SK-N-SH (cell line): ENCODE data around the gene YPEL1.
"Not testable (repeated sequence)": the region's sequence is repeated elsewhere in the genome, so short reads cannot be mapped to it uniquely, and the experiment has no call there.

Experiments
- CTCF ChIP-seq: fragments of 200-600 bp; sonication (generic); IDR thresholded peaks from 2 replicates; pipeline ENCODE4 v1.6.1; 2017; ENCODE audit warnings: antibody characterized with exemption, mild to moderate bottlenecking, moderate library complexity
- EZH2phosphoT487 ChIP-seq: fragments of 200-600 bp; sonication (generic); IDR thresholded peaks from 2 replicates; pipeline ENCODE4 v1.6.1; 2017; ENCODE audit warnings: low read depth, mixed run types, mild to moderate bottlenecking, antibody characterized with exemption, moderate library complexity, borderline replicate concordance
- FOXM1 ChIP-seq: IDR thresholded peaks from 2 replicates; pipeline ENCODE4 v1.4.0; 2012; ENCODE audit warnings: low read depth, mild to moderate bottlenecking
- NFIC ChIP-seq: IDR thresholded peaks from 2 replicates; pipeline ENCODE4 v1.4.0; 2012; ENCODE audit warnings: borderline replicate concordance
- RAD21 ChIP-seq: IDR thresholded peaks from 2 replicates; pipeline ENCODE4 v1.6.1; 2012; ENCODE audit warnings: mild to moderate bottlenecking, low read length
- RCOR1 ChIP-seq: fragments of 150-350 bp; IDR thresholded peaks from 2 replicates; pipeline ENCODE4 v1.6.1; 2017; ENCODE audit warnings: antibody characterized with exemption, low read length
- RFX5 ChIP-seq: IDR thresholded peaks from 2 replicates; pipeline ENCODE4 v1.6.1; 2012; ENCODE audit warnings: mild to moderate bottlenecking, improper control_type of control experiment, low read length
- SMC3 ChIP-seq: IDR thresholded peaks from 2 replicates; pipeline ENCODE4 v1.6.1; 2012; ENCODE audit warnings: low read depth, low read length, improper control_type of control experiment
- TF ChIP-seq, protein P1 (sequence below): IDR thresholded peaks from 2 replicates; pipeline ENCODE4 v1.4.0; 2012; ENCODE audit warnings: low read depth
- TF ChIP-seq, protein P2 (sequence below): IDR thresholded peaks from 2 replicates; pipeline ENCODE4; 2012
- TF ChIP-seq, protein P3 (sequence below): IDR thresholded peaks from 2 replicates; pipeline ENCODE4 v1.6.1; 2012; ENCODE audit warnings: mild to moderate bottlenecking, low read depth, low read length, moderate library complexity

- TF ChIP-seq NFIC, SMC3, CTCF, RFX5, RAD21, RCOR1, EZH2phosphoT487, FOXM1: not testable (repeated sequence)
- TF ChIP-seq, protein P1, sequence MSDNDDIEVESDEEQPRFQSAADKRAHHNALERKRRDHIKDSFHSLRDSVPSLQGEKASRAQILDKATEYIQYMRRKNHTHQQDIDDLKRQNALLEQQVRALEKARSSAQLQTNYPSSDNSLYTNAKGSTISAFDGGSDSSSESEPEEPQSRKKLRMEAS = not testable (repeated sequence)
- TF ChIP-seq, protein P2, sequence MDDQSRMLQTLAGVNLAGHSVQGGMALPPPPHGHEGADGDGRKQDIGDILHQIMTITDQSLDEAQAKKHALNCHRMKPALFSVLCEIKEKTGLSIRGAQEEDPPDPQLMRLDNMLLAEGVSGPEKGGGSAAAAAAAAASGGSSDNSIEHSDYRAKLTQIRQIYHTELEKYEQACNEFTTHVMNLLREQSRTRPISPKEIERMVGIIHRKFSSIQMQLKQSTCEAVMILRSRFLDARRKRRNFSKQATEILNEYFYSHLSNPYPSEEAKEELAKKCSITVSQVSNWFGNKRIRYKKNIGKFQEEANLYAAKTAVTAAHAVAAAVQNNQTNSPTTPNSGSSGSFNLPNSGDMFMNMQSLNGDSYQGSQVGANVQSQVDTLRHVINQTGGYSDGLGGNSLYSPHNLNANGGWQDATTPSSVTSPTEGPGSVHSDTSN = not testable (repeated sequence)
- TF ChIP-seq, protein P3, sequence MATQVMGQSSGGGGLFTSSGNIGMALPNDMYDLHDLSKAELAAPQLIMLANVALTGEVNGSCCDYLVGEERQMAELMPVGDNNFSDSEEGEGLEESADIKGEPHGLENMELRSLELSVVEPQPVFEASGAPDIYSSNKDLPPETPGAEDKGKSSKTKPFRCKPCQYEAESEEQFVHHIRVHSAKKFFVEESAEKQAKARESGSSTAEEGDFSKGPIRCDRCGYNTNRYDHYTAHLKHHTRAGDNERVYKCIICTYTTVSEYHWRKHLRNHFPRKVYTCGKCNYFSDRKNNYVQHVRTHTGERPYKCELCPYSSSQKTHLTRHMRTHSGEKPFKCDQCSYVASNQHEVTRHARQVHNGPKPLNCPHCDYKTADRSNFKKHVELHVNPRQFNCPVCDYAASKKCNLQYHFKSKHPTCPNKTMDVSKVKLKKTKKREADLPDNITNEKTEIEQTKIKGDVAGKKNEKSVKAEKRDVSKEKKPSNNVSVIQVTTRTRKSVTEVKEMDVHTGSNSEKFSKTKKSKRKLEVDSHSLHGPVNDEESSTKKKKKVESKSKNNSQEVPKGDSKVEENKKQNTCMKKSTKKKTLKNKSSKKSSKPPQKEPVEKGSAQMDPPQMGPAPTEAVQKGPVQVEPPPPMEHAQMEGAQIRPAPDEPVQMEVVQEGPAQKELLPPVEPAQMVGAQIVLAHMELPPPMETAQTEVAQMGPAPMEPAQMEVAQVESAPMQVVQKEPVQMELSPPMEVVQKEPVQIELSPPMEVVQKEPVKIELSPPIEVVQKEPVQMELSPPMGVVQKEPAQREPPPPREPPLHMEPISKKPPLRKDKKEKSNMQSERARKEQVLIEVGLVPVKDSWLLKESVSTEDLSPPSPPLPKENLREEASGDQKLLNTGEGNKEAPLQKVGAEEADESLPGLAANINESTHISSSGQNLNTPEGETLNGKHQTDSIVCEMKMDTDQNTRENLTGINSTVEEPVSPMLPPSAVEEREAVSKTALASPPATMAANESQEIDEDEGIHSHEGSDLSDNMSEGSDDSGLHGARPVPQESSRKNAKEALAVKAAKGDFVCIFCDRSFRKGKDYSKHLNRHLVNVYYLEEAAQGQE = not testable (repeated sequence)
Measured at GRCh38 chr22:21721195-21721852, 14.3 kb downstream of the YPEL1 start.
